Ovary (tissue), 9 donors: ENCODE results near the gene RXYLT1. TPM values are rescaled to one million over a fixed set of nuclear protein-coding genes. Genes with fewer than 3 reads are reported as not detected.

Experiments used
- DNase-seq, 5 donors: peaks; one replicate each; pipeline ENCODE4 v3.0.0-alpha.2; 2019 to 2020
- H3K27ac ChIP-seq, 2 donors: fragments of 200-600 bp; one replicate each; pipeline versions ENCODE4 v1.5.1 to v1.8.0; 2019 to 2022
- H3K27me3 ChIP-seq: fragments of 200-600 bp; one replicate; pipeline ENCODE4 v1.8.0; 2022
- H3K36me3 ChIP-seq: fragments of 200-600 bp; sonication (generic); one replicate; pipeline ENCODE4 v1.5.1; 2019
- H3K4me1 ChIP-seq: one replicate; pipeline ENCODE4 v1.8.1; 2013; ENCODE audit warnings: mild to moderate bottlenecking, moderate library complexity; ENCODE audit not compliant: insufficient read depth
- H3K4me3 ChIP-seq: fragments of 200-600 bp; sonication (generic); one replicate; pipeline ENCODE4 v1.5.1; 2017
- H3K9me3 ChIP-seq, 2 donors: fragments of 200-600 bp in 1 of 2; sonication (generic) in 1 of 2; one replicate each; pipeline versions ENCODE4 v1.5.1 to v1.8.1; 2013 to 2019; ENCODE audit warnings: mild to moderate bottlenecking in 1 of 2, moderate library complexity in 1 of 2
- EP300 ChIP-seq: sonication (generic); formaldehyde crosslinking; IDR thresholded peaks from one replicate; pipeline ENCODE4 v1.6.1; 2017; ENCODE audit warnings: antibody characterized with exemption
- POLR2A ChIP-seq: fragments of 450-650 bp; IDR thresholded peaks from one replicate; pipeline ENCODE4 v1.6.1; 2017; ENCODE audit warnings: antibody characterized with exemption, mild to moderate bottlenecking, moderate library complexity
- WGBS, 3 donors: extraction: QIAGEN DNeasy Blood & Tissue Kit in 1 of 3; methylation state at CpG; one replicate each; pipeline versions ENCODE4 v1.1.5 to v1.1.7; 2013 to 2017; 5-methylcytosine and 5-hydroxymethylcytosine counted together
- intact Hi-C, 4 donors: fragments of 100-400 bp; cut with DNase I; formaldehyde crosslinking; loops; one replicate each; pipeline versions ENCODE4 v1.11.0 to v1.15.1; 2022 to 2023
- polyA plus RNA-seq, 2 donors: library from polyadenylated mRNA; stranded (reverse); fragments of 200-250 nt in 1 of 2; fragments of 350-450 nt in 1 of 2; fragmentation: Illumina TruSeq in 1 of 2; extraction: RNeasy Lipid Tissue Mini Kit (QIAGEN cat#74804) in 1 of 2; gene quantifications; one replicate each; pipeline ENCODE4 v1.2.3, GENCODE V29; 2013 to 2014
- total RNA-seq, 7 donors: library from RNA; depleted of rRNA in 2 of 7; stranded (reverse); fragments of >200 nt in 2 of 7; fragmentation: NEBNext Ultra II Directional in 3 of 7; extraction: Animal tissue kit (Norgen Biotek cat#: 25700) in 3 of 7; gene quantifications; one replicate each; pipeline versions ENCODE4 v1.1.0 to v1.2.4, GENCODE V29; 2016 to 2023
- TF ChIP-seq, protein P1 (sequence below), 3 donors: fragments of 450-650 bp in 2 of 3; fragments of 200-600 bp in 1 of 3; IDR thresholded peaks; one replicate each; pipeline versions ENCODE4 v1.5.1 to v1.8.0; 2016 to 2022; ENCODE audit warnings: antibody characterized with exemption in 3 of 3, mild to moderate bottlenecking in 1 of 3
- donor health status: DM: no; HTN: no; CAD: no; lungs with moderate emphysema.
- donor health status: DM: no; HTN: no; CAD: no.
- donor health status: Bipolar disorder and iron deficiency.
- donor health status: DM: yes; HTN: yes; CAD: no.
- donor health status: DM: no; HTN: no; CAD: no.
- donor health status: DM: yes; HTN: yes; CAD: no.

RXYLT1 gene
- total and polyA plus RNA-seq, 9 donors: 15.0 to 23.3 (median 20.2) TPM

DNA sequence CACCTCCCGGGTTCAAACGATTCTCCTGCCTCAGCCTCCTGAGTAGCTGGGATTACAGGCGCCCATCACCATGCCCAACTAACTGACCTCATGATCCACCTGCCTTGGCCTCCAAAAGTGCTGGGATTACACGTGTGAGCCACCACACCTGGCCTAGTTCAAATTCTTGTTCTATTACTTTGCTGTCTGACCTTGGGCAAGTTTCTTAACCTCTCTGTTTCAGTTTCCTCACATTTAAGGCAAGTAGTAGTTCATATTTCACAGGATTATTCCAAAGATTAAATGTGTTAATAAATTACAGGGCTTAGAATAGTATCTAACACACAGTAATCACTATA, 10.9 kb downstream of the RXYLT1 start:
- DNase-seq: no peak
- Histone ChIP-seq H3K4me3 (no peak overlapping the region), H3K27ac (no peak overlapping the region), H3K27me3 (no peaks in the 10 kb centered on the region), H3K36me3 (no peaks in the 10 kb centered on the region), H3K9me3 (no peaks in the 10 kb centered on the region), H3K4me1 (no peaks in the 10 kb centered on the region)
- 91 to 95% (median 91%) methylated on average over 4 of the region's 4 CpGs for WGBS, 3 donors
- no peak for TF ChIP-seq EP300
- intact Hi-C loops: no loop called here

DNA sequence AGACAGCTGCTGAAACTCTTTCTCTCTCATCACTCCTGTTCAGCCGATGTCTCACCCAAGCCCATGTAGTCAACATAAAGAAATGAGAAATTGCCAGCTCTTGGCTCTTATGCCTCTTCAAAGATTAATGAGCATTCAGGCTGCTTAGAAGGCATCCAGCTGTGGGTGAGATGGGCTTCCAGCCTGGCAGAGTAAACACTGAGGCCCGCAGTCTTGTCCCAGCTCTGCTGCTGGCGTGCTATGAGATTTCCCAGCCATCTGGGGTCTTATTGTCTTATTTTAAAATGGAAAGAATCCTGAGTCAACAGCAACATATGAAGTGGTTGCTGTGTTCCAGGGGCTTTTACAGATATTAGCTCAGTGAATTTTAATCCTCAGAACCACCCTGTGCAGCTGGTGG, 12.6 kb downstream of the RXYLT1 start:
- no peaks in the 10 kb centered on the region for H3K36me3 ChIP-seq
- H3K4me3 ChIP-seq: no peak overlapping the region
- no peaks in the 10 kb centered on the region for H3K27me3 ChIP-seq
- DNase-seq: no peak
- no peaks in the 10 kb centered on the region for H3K4me1 ChIP-seq
- TF ChIP-seq EP300: no peak
- TF ChIP-seq, protein P1, sequence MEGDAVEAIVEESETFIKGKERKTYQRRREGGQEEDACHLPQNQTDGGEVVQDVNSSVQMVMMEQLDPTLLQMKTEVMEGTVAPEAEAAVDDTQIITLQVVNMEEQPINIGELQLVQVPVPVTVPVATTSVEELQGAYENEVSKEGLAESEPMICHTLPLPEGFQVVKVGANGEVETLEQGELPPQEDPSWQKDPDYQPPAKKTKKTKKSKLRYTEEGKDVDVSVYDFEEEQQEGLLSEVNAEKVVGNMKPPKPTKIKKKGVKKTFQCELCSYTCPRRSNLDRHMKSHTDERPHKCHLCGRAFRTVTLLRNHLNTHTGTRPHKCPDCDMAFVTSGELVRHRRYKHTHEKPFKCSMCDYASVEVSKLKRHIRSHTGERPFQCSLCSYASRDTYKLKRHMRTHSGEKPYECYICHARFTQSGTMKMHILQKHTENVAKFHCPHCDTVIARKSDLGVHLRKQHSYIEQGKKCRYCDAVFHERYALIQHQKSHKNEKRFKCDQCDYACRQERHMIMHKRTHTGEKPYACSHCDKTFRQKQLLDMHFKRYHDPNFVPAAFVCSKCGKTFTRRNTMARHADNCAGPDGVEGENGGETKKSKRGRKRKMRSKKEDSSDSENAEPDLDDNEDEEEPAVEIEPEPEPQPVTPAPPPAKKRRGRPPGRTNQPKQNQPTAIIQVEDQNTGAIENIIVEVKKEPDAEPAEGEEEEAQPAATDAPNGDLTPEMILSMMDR (IDR thresholded peaks at IDR 0.05): no peak
- TF ChIP-seq POLR2A: no peak
- WGBS, 3 donors: 85 to 92% (median 90%) methylated on average over 3 of the region's 3 CpGs
- no peaks in the 10 kb centered on the region for H3K9me3 ChIP-seq
- intact Hi-C loops: no loop called here
- no peak overlapping the region for H3K27ac ChIP-seq

DNA sequence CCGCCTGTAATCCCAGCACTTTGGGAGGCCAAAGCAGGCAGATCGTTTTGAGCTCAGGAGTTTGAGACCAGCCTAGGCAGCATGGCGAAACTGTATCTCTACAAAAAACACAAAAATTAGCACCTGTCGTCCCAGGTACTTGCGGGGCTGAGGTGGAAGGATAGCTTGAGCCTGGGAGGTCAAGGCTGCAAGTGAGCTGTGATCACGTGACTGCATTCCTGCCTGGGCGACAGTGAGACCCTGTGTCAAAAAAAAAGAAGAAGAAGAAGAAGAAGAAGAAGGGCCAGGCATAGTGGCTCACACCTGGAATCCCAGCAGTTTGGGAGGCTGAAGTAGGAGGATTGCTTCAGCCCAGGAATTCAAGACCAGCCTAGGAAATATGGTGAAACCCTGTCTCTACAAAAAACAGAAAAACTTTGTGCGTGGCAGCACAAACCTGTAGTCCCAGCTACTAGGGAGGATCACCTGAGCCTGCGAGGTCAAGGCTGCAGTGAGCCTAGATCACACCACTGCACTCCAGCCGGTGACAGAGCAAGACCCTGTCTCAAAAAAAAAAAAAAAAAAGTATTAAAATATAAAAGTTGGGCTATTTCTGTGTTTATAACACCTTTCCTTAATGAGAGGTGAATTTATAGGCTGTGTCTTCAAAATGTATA, 15.5 kb downstream of the RXYLT1 start:
- Histone ChIP-seq H3K36me3 (no peaks in the 10 kb centered on the region), H3K9me3 (no peaks in the 10 kb centered on the region), H3K4me1 (no peaks in the 10 kb centered on the region), H3K27me3 (no peaks in the 10 kb centered on the region), H3K27ac (no peak overlapping the region), H3K4me3 (no peak overlapping the region)
- WGBS, 3 donors: 82 to 86% (median 86%) methylated on average over 10 of the region's 10 CpGs
- no peak for DNase-seq
- TF ChIP-seq POLR2A (no peak), EP300 (no peak)
- TF ChIP-seq, protein P1 (IDR thresholded peaks at IDR 0.05): no peak
- intact Hi-C loops: no loop called here

DNA sequence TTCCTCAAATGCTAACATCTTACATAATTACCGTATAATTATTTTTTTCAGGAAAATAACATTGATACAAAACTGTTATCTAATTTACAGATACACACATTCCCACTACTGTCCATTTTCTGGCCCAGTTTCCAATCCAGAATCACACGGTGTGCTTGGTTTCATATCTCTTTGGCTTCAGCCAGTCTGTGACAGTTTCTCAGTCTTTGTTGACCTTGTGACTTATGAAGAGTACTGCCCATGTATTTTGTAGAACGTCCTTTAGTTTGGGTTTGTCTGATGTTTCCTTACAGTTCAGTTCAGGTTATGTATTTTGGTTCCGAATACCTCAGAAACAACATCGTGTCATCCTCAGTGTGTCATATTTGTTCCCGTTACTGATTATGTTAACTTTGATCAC, 16.2 kb downstream of the RXYLT1 start:
- TF ChIP-seq EP300 (no peak), POLR2A (no peak)
- TF ChIP-seq, protein P1 (IDR thresholded peaks at IDR 0.05): no peak
- no peaks in the 10 kb centered on the region for H3K4me1 ChIP-seq
- H3K36me3 ChIP-seq: no peaks in the 10 kb centered on the region
- no peak overlapping the region for H3K27ac ChIP-seq
- DNase-seq: no peak
- no peaks in the 10 kb centered on the region for H3K9me3 ChIP-seq
- intact Hi-C loops: no loop called here
- H3K4me3 ChIP-seq: no peak overlapping the region
- WGBS, 3 donors: 88 to 94% (median 90%) methylated on average over 6 of the region's 6 CpGs
- no peaks in the 10 kb centered on the region for H3K27me3 ChIP-seq

- no peak for DNase-seq
- Histone ChIP-seq H3K27me3 (no peaks in the 10 kb centered on the region), H3K4me3 (no peak overlapping the region), H3K9me3 (no peaks in the 10 kb centered on the region), H3K27ac (no peak overlapping the region), H3K36me3 (no peaks in the 10 kb centered on the region), H3K4me1 (no peaks in the 10 kb centered on the region)
- TF ChIP-seq, protein P1 (IDR thresholded peaks at IDR 0.05): peak; percentile 20 to 53 (median 37)
- no peak for TF ChIP-seq POLR2A
- WGBS, 3 donors: 48 to 56% (median 50%) methylated on average over 6 of the region's 6 CpGs
- intact Hi-C loops: loop anchor here in 2 of 4 donors (5.0 to 10.0 kb wide), 2 partner anchors 135 to 697 kb away; partner anchors contain the start of gene DPY19L2 (in 1 of the 2)
These were observed 22.4 kb downstream of the RXYLT1 start for GRCh38 chr12:63802012-63802608.
